GM18870 (cell line): ENCODE results near the gene TRIP11.

Source experiments
- ATAC-seq: cut with Tn5 transposase; IDR thresholded peaks from one replicate; pipeline ENCODE4 v1.9.1; 2021; ENCODE audit warnings: moderate library complexity; ENCODE audit not compliant: unreplicated experiment

The TRIP11 gene

DNA sequence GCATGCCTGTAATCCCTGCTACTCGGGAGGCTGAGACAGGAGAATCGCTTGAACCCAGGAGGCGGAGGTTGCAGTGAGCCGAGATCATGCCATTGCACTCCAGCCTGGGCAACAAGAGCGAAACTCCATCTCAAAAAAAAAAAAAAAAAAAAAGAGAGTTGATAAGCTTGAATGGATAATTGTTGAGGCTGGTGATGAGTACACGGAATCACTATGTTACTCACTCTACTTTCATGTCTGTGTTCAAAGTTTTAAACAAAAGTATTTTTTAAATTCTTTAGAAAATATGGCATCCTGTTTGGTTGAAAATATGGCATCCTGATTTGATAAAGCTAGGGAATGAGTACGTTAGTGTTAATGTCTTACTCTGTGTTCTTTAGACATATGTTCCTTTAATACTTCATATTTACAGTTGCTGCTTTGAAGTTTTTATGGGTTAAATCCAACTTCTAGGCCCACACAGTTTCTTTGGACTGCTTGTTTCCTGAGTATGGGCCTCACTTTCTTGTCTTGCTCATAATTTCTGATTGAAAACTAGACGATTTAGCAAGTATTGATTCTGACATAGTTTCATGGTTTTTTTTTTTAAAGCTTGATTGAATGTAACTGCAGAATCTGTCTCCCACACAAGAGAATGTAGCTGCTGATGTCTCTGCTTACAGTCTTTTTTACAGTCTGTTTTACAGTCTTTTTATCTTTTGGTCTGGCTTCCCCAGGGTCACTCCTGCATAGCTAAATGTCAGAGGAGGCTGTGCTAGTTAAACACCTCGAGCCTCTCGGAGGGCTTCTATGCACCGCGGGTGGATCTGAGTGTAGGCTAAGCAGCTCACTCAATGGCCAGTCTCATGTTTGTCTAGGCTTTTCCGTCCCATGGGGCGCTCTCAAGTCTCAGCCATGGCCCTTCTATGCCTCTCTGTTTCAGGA lies 78.3 kb downstream of the TRIP11 start:
- ATAC-seq, result no peak

DNA sequence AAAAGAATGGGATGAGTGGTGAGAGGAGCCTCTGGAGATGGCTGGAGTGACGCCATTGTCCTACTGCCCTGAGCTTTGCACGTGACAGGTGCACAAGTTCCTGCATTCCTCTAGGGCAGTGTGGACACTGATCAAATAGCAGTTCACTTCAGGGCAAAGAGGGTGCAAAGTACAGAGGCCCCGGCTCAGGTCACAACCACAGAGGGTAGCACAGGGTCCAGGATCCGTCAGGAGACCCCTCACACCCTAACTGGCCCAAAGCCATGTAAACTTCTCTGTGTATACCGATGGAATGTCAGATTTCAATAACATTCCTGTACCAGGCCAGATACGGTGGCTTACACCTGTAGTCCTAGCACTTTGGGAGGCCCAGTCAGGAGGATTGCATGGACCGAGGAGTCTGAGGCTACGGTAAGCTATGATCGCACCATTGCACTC lies 82.0 kb downstream of the TRIP11 start:
- ATAC-seq, result no peak

DNA sequence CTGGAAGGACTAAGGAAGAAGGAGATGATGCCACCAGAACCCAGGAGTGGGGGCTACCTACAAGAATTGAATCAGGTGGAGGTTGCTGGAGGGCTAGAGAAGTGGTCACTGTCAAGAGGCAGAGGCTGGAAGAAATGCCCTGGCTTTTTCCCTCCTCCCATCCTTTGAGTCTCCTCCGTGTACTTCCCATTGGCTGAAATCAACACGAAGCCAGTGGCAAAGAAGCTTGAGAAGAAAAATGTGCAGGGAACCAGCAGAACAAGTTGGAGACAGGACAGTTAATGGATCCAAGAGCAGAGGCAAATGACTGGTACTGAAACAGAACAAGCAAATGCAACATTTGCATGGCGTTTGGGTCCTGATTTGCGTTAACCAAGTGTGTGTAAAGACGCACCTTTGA lies 83.2 kb downstream of the TRIP11 start:
- ATAC-seq, result no peak

DNA sequence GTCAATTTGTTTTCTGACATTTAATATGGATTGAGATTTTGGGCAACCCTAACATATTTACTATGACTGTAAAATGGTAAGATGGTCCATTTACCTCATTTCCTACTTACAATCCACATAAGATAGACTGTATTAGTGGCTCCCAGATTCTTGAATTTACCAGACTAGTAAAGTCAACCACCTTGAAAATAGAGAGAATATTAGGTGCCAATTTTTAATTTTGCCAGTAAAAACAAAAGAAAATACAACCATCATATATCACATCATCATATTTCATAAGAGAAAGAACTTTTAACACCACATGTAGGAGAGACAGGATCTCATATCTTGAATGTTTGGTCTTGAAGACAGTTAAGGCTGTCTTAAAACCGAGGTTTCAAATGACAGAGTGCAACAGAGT lies 84.7 kb downstream of the TRIP11 start:
- no peak for ATAC-seq

DNA sequence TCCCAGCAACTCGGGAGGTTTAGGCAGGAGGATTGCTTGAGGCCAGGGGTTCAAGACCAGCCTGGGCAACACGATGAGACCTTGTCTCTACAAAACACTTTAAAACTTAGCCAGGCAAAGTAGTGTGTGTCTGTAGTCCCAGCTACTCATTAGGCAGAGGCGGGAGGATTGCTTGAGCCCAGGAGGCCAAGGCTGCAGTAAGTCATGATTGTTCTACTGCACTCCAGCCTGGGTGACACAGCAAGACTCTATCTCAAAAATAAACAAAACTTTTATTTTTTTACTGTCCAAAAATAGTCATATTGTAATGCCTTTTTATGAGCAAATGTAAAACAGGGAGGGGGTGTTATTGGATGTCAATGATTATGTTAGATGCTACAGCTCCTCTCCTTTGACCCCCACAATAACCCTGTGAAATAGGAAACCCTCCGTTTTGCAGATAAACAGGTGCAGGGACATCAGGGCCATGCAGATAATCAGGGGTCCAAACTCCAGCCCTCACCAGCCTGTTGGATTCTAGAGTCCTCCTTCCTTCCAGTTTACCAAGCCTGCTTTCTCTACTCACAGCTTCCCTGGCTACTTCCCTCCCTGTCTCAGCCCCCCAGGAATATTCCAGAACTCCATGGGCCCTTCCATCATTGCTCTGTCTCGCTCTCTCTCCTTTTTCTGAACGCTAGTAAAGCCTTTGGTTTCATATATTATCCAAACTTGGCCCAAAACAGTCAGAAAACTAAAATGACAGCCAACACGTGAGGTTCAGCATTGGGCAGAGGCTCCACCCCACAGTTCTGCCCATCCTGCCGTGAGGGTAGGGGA lies 86.5 kb downstream of the TRIP11 start:
- ATAC-seq, result no peak

DNA sequence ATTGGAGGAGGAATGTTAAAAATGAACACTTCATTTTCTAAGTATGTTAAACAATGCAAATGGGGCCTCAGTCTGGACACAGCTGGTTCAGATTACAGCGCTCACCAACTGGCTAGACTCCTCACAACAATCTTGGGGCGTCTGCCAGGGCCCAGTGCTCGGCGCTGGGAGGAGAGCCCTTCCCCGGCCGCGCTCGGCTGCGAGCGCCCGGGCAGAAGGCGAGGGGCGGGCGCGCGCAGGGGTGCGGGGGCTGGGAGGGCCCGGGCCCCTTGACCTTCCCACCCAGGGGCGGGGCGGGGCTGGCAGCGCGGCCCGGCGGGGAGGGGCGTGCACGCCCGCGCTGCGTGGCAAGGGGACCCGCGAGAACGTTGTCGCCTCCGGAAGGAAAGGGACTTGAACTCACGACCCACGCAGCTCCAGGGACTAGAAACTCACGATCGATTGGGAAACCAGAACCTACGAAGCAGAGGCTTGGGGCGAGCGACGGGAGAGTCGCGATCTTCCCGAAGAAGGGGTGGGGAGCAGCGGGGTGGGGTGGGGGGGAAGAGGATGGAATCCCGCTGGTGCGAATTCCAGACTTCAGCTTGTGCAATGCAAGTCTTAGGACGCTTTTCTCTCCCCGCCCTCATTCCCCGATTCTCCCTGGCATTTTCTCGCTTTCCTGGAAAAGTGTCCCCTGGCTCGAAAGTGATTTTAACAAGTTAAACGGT lies 92.2 kb downstream of the TRIP11 start, which contains the start of gene FBLN5:
FBLN5 (minus strand) TSS at position 220 of the 710 bp plus-strand sequence. CDS start 465 bp downstream, outside the sequence.
- no peak for ATAC-seq

DNA sequence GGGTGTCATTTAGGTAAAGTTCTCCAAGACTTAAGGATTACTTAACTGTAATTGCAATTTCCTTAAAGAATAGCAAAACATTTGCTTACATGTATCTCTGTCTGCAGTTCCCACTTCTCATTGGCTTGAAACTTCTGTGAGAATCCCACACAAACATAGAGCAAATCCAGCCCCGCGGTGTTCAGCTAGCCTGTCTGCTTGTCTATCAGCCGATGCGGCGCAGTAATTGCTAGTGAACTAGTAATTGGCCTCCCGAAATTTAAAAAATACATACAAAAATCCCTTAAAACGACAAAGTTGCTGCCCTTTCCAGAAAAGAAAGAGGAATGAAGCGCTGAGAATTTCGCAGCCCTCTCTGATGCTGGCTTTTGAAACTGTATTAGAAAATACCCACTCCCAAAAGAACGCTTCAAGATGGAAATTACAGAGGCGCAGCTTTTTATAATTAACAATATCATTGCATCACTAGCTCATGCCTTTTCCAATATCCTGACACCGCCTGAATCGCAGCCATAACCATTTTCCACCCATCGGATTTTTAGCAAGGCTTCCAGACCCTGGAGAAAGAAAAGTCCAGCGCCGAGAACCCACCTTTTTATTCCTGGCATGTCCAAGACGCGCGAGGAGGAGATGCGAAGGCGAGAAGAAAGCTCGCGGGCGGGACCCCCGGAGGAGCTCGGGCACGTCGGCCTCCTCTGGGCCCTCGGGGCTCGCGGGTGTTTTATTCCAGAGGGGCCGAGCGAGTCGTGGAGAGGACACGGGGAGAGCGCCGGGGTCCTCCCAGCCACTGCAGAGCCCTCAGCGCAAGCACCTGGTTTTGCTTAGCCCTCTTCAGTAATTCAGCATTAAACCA lies 93.0 kb downstream of the TRIP11 start:
- ATAC-seq, result no peak

DNA sequence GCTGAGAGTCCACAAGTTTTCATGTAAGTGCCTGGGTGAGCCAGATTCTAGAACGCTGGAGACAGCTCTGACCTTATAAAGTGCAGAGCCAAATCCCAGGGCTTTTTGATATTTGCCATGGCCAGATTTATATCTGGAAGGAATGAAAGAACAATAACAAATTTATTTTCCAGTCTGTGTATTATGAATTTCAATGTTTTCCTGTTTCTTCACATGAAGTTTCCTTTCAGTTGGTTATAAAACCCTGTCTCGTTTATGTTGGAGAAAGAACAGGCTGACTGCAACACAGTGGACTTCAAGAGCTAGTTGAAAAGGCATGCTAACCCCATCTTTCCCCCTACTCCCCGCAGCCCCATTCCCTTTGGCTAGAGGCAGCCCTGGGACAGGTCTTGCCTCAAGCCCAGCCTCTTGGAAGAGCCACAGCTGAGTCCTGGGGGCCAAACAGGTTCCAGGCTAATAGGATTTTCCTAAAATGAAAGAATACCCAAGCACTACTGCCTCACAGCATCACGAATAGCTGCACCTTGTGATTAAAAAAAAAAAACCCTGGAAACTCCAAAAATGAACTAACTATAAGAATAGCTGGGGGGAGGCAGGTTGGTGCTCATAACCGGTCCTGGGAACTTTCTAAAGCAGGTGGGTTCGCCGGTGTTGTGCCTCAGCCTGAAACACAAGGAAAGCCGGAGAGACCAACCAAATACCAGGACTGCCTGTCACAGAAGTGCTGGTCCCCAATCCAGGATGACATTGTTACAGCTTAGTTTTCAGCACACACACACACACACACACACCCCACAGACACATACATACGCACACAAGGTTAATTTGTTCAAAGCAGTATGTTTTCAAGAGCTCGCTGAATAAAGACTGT lies 93.9 kb downstream of the TRIP11 start:
- no peak for ATAC-seq

DNA sequence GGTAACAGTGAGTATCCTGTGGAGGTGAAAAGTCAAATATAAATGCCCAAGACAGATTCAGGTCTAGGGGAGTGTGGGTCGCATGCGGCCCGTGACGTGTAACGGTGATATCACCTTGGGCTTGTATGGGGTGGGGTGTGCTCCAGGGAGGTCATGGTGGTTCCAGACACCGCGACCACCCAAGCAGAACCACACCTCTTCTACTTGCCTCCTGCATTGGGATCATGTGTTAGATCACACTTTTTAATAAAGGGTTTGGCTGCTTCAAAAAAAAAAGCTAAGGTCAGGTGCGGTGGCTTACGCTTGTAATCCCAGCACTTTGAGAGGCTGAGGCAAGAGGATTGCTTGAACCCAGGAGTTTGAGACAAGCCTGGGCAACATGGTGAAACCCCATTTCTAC lies 96.9 kb downstream of the TRIP11 start:
- ATAC-seq, result no peak

DNA sequence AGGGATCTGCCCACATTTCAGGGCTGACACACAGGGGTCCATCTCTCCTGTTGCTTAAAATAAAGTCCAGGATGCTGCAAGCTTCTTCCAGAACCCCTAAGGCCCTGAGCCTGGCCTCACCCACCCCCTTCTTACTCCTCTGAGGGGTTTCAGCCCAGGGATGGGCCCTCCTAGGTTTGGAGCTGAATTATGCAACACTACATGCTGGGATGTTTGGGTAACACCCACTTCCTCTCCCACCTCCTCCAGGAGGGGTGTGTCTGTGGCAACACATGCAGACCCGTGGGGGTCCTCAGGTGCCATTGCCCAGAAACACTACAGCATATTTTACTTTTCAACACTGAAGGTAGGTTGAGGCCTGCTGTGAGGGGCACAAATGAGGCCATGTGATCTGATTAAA lies 97.7 kb downstream of the TRIP11 start:
- no peak for ATAC-seq

DNA sequence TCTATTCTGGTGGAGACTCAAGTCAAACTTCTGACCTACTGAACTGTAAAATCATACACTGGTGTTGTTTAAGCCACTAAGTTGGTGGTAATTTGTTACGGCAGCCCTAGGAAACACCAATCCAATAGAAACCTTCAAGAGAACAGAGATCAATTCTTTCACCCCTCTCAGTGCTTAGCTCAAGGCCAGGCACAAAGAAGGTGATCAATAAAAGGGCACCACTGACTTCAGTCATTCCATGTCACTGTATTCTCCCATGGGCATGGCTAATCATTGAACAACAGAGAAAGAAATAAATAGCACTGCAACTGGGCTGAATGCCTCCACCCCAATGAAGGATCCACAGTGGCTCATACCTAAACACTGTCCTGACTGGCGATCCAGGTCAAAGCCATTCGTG lies 99.7 kb downstream of the TRIP11 start:
- ATAC-seq, result no peak

DNA sequence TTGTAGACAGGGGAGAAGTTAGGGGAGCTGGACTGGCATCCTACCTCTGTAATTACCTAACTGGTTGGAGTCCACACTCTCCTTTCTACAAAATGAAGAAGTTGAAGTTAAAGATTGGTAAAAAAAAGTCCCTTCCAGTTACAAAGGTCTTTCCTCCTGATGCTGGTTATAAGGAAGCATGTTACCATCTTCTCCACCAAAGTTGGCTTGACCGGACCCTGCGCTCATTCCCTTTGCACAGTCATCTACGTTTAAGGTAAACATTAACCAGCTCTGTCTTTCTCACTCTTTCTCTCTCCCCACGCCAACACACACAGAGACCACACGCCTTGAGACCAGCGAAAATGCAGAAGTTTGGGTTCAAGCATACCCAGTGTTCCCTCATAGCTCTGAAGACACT lies 104.3 kb downstream of the TRIP11 start:
- ATAC-seq, result no peak

DNA sequence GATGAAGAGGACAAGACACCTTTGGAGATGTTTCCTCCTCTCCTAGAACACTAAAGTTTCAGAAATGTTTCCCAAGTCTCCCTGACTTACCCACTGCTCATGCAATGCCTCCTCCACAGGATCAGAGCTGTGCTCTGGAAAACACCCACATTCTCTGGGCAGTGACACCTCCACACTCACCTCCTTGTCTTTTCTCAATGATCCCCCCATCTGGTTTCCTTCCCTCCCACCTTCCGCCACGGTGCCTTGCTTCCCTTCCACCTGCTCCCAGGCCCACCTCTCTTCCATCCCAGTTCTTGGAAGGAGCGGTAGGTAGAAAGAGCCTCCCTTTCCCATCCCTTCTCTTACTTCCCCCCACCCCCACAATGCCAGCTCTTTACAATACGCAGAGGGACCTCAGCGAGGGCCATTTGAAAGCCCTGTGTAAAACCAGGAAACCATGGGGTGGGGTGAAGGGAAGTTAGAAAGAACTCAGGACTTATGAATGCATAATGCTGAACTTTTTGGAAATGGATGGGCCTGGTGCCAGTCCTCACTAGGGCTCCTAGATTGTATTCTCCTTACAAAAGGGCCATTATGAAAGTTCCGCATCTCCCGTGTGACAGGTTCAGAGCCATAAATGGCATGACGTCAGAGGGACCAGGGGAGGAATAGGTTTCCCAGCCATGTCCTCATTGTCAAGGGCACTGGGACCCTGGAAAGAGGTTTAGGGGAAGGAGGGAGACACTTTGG lies 105.1 kb downstream of the TRIP11 start:
- ATAC-seq, result no peak

DNA sequence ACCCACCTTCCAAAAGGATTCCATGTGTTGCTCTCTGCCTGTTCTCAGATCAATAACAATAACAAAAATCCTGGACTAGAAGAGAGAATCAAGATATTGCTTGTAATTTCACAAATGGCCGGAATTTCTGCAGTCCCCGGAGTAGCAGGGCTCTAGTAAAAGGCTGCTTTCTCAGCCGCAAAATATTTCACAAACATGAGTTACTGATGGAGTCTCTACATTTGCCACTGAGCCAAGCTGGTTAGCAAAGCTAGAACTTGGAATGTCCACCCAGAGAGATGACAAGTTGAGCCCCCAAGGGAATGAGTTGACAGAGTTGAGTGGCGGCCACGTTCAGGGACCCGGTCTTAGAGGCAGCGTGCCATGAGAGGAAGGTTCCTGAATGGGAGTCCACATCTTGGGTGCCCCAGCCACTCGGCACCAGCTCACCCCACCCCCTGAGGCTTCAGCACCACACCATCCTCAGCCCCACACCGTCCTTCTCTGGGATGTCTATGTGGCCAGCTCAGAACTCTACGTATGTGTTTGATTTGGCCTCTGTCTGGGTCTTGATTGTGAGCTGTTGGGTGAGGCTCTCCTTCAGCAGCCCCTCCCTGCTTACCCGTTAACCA lies 108.3 kb downstream of the TRIP11 start:
- no peak for ATAC-seq

DNA sequence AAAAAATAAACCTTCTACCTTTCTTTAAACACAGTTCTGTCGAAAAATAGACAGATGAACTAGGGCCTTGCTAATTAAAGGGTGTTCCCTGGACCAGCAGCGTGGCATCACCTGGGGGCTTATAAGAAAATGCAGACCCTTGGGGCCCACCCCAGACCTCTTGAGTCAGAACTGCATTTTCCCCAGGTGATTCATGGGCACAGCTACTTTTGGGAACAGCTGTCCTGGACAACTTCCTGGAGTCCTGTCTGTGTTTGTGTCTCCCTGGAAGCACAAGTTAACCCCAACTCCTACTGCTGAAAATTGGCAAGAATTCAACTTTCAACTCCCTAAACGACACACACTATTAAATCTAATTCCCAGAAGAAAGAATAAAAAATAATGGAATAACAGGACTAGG lies 110.2 kb downstream of the TRIP11 start:
- ATAC-seq, result no peak

DNA sequence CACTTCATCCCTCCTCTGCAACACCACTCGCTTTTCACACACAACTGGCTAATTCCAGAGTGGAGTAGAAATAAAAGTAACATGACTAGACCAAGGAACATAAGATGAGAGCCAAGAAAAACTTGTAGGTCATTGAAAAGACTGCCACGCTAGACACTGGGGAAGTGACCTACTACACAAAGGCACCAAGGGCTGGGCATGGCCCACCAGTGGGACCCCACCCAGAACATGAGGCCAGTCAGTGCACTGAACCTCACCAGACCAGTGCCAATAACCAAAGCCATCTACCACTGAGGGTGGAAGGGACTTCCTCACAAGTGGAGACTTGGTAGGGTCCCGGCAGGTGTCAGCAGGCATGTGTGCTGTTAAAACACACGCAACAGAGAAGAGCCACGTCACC lies 112.1 kb downstream of the TRIP11 start:
- ATAC-seq, result no peak

DNA sequence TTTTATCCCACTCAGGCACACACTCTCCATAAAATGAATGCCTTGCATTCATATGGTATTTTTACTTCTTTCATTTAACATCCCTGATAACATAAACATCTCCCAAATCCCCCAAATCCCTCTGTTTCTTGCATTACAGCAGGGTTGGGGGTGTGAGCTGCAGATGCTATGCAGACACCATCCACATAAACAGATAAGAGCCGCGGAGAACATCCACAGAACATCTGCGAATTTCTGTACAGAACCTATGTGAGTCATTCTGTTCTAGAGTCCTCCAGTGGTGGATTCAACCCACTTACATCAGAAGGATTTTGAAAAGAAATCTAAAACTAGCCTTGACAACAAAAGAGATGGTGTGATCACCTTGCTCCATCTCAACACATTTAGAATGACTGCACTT lies 112.7 kb downstream of the TRIP11 start:
- ATAC-seq, result no peak

DNA sequence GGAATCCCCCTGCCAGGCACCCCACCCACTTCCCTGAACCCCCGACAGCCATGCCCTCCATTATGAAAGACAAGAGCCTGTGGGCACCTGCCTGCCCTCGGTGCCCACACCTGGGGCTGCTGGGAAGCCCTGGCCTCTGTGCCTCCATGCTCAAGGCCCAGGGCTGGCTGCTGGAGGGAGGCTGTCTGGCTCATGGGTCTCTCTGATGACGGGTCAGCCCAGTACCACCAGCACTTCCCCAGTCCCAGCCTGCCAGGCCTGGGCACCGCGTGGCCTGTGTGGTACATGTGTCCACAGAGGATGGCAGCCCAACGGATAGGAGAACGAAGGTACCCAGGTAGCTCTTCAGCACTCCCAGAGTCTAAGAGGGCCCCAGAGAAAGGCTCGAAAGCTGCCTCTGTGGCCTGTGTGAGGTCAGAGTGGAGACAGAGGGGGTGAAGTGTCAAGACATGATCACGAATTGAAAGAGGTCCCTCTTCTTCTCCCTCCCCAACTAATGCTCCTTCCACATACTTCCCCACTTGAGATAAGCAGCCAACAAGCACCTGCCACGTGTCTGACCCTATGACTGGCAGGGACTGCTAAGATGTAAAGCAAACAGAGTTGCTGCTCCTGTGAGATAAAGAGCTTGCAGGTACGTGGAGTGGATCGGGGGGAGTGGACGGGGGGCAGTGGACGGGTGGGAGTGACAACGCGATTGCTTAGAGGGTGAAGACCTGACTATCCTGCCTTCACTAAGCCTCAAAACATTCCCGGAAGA lies 113.5 kb downstream of the TRIP11 start:
- no peak for ATAC-seq
